WERI-Rb-1 (cell line): ENCODE results near the gene ADAMTSL3.
"Not testable (repeated sequence)": the region's sequence is repeated elsewhere in the genome, so short reads cannot be mapped to it uniquely, and the experiment has no call there.

Experiments used
- DNase-seq: peaks from one replicate; pipeline ENCODE4 v3.0.0-alpha.2; 2020
- H3K27ac ChIP-seq: fragments of 250-450 bp; sonication (Bioruptor Pico); 2 replicates; pipeline ENCODE4 v1.5.1; 2020; ENCODE audit warnings: mild to moderate bottlenecking, moderate library complexity
- H3K27me3 ChIP-seq: fragments of 250-450 bp; sonication (Bioruptor Pico); 2 replicates; pipeline ENCODE4 v1.5.1; 2021; ENCODE audit warnings: mild to moderate bottlenecking, low read depth, moderate library complexity; ENCODE audit not compliant: insufficient read depth, severe bottlenecking
- H3K36me3 ChIP-seq: fragments of 250-450 bp; sonication (Bioruptor Pico); 2 replicates; pipeline ENCODE4 v1.5.1; 2020; ENCODE audit warnings: mild to moderate bottlenecking, moderate library complexity
- H3K4me3 ChIP-seq: 2 replicates; pipeline ENCODE4 v1.5.1; 2011; ENCODE audit warnings: low read depth, mild to moderate bottlenecking, control low read depth, low read length
- H3K9me3 ChIP-seq: fragments of 250-450 bp; sonication (Bioruptor Pico); 2 replicates; pipeline ENCODE4 v1.5.1; 2021; ENCODE audit warnings: mild to moderate bottlenecking, moderate library complexity; ENCODE audit not compliant: severe bottlenecking
- CTCF ChIP-seq: IDR thresholded peaks from 2 replicates; pipeline ENCODE4 v1.5.1; 2011; ENCODE audit warnings: low read depth, mild to moderate bottlenecking, control low read depth, inconsistent platforms, low read length

Gene ADAMTSL3

GRCh38 chr15:83695901-83696425 lies 42.0 kb downstream of the ADAMTSL3 start:
- H3K36me3 ChIP-seq: no peaks in the 10 kb centered on the region

GRCh38 chr15:83697716-83698115 lies 43.8 kb downstream of the ADAMTSL3 start:
- Histone ChIP-seq H3K36me3 (no peaks in the 10 kb centered on the region), H3K27me3 (no peaks in the 10 kb centered on the region), H3K4me3 (no peak overlapping the region), H3K9me3 (peaks cover 2% of the 10 kb centered on the region), H3K27ac (no peak overlapping the region)
- TF ChIP-seq CTCF: no peak
- DNase-seq: no peak

More at GRCh38 chr15:83695901-83696425, 42.0 kb downstream of the ADAMTSL3 start:
- no peaks in the 10 kb centered on the region for H3K27me3 ChIP-seq
- H3K27ac ChIP-seq: no peak overlapping the region
- DNase-seq: no peak
- TF ChIP-seq CTCF: no peak
- no peaks in the 10 kb centered on the region for H3K9me3 ChIP-seq
- H3K4me3 ChIP-seq: no peak overlapping the region

- H3K9me3 ChIP-seq: peaks cover 2% of the 10 kb centered on the region
- no peak for DNase-seq
- H3K4me3 ChIP-seq: no peak overlapping the region
- no peaks in the 10 kb centered on the region for H3K36me3 ChIP-seq
- no peak overlapping the region for H3K27ac ChIP-seq
- H3K27me3 ChIP-seq: no peaks in the 10 kb centered on the region
- TF ChIP-seq CTCF: no peak
Observed at GRCh38 chr15:83698294-83698693, 44.4 kb downstream of the ADAMTSL3 start.

- Histone ChIP-seq H3K27me3 (no peaks in the 10 kb centered on the region), H3K9me3 (peaks cover 2% of the 10 kb centered on the region), H3K36me3 (no peaks in the 10 kb centered on the region), H3K4me3 (no peak overlapping the region), H3K27ac (no peak overlapping the region)
- TF ChIP-seq CTCF: no peak
- DNase-seq: no peak
Observed at GRCh38 chr15:83699028-83699427, 45.1 kb downstream of the ADAMTSL3 start.

GRCh38 chr15:83700082-83700481 lies 46.2 kb downstream of the ADAMTSL3 start:
- H3K27me3 ChIP-seq: no peaks in the 10 kb centered on the region
- H3K36me3 ChIP-seq: no peaks in the 10 kb centered on the region
- DNase-seq: no peak
- H3K27ac ChIP-seq: no peak overlapping the region
- H3K4me3 ChIP-seq: no peak overlapping the region
- peaks cover 2% of the 10 kb centered on the region for H3K9me3 ChIP-seq
- no peak for TF ChIP-seq CTCF

GRCh38 chr15:83702314-83702713 lies 48.4 kb downstream of the ADAMTSL3 start:
- H3K9me3 ChIP-seq, H3K27ac ChIP-seq, H3K36me3 ChIP-seq, DNase-seq, H3K4me3 ChIP-seq, H3K27me3 ChIP-seq: not testable (repeated sequence)
